GM23338 (cell line): ENCODE results near the gene TRAF4. TPM values are rescaled to one million over a fixed set of nuclear protein-coding genes. Genes with fewer than 3 reads are reported as not detected.
A peak's percentile ranks its signal among the peaks of the same experiment; 100 is the strongest.

Experiments used
- ATAC-seq: fragments of 200-7000 bp; cut with Tn5 transposase; 3 replicates; pipeline ENCODE4 v1.9.1; 2020
- DNase-seq: peaks from one replicate; pipeline ENCODE4 v3.0.0-alpha.2; 2015; ENCODE audit warnings: low spot score
- H2AFZ ChIP-seq: fragments of 200-600 bp; sonication (generic); 2 replicates; pipeline ENCODE4 v1.8.0; 2016; ENCODE audit warnings: antibody characterized with exemption, mild to moderate bottlenecking, moderate library complexity
- H3F3A ChIP-seq: fragments of 200-600 bp; sonication (generic); replicated peaks from 2 replicates; pipeline ENCODE4 v1.8.0; 2017; ENCODE audit warnings: antibody characterized with exemption, mixed run types, low read depth
- H3K27ac ChIP-seq: fragments of 200-600 bp; sonication (generic); 2 replicates; pipeline ENCODE4 v1.6.1; 2016; ENCODE audit warnings: low read depth
- H3K27me3 ChIP-seq: fragments of 200-600 bp; sonication (generic); 2 replicates; pipeline ENCODE4 v1.8.0; 2016; ENCODE audit warnings: mild to moderate bottlenecking, mixed run types, moderate library complexity; ENCODE audit not compliant: insufficient read depth
- H3K36me3 ChIP-seq: fragments of 200-600 bp; sonication (generic); 2 replicates; pipeline ENCODE4 v1.8.0; 2016; ENCODE audit warnings: mild to moderate bottlenecking; ENCODE audit not compliant: insufficient read depth
- H3K4me1 ChIP-seq: fragments of 200-600 bp; sonication (generic); 2 replicates; pipeline ENCODE4 v1.8.0; 2016; ENCODE audit warnings: mild to moderate bottlenecking, moderate library complexity; ENCODE audit not compliant: insufficient read depth
- H3K4me2 ChIP-seq: fragments of 200-600 bp; sonication (generic); 2 replicates; pipeline ENCODE4 v1.7.1; 2017; ENCODE audit warnings: mixed run types
- H3K4me3 ChIP-seq: fragments of 200-600 bp; sonication (generic); 2 replicates; pipeline ENCODE4 v1.6.1; 2016; ENCODE audit warnings: mixed run types
- H3K79me2 ChIP-seq: fragments of 200-600 bp; sonication (generic); replicated peaks from 2 replicates; pipeline ENCODE4 v1.8.0; 2017; ENCODE audit warnings: mild to moderate bottlenecking; ENCODE audit not compliant: insufficient read depth
- H3K9me2 ChIP-seq: fragments of 200-600 bp; sonication (generic); 2 replicates; pipeline ENCODE4 v1.8.0; 2017; ENCODE audit not compliant: insufficient read depth
- H4K20me1 ChIP-seq: fragments of 200-600 bp; sonication (generic); replicated peaks from 2 replicates; pipeline ENCODE4 v1.8.0; 2017; ENCODE audit warnings: mild to moderate bottlenecking; ENCODE audit not compliant: insufficient read depth
- H3K27ac Mint-ChIP-seq: 2 replicates; pipeline ENCODE4 v1.8.0; 2020; ENCODE audit warnings: inconsistent platforms, mild to moderate bottlenecking, moderate library complexity, mixed read lengths
- H3K27me3 Mint-ChIP-seq: 3 replicates; pipeline ENCODE4 v1.8.0; 2022; ENCODE audit warnings: low read depth, mild to moderate bottlenecking, moderate library complexity, mixed read lengths, inconsistent platforms; ENCODE audit not compliant: insufficient read depth, poor library complexity
- H3K36me3 Mint-ChIP-seq: 3 replicates; pipeline ENCODE4 v1.8.0; 2021; ENCODE audit warnings: low read depth, mild to moderate bottlenecking, inconsistent platforms, moderate library complexity, mixed read lengths
- H3K4me1 Mint-ChIP-seq: 3 replicates; pipeline ENCODE4 v1.8.0; 2020; ENCODE audit warnings: mild to moderate bottlenecking, inconsistent platforms, mixed read lengths
- H3K4me3 Mint-ChIP-seq: 3 replicates; pipeline ENCODE4 v1.8.0; 2021; ENCODE audit warnings: moderate library complexity, mild to moderate bottlenecking, inconsistent platforms, mixed read lengths
- H3K9me3 Mint-ChIP-seq: 3 replicates; pipeline ENCODE4 v1.8.0; 2020; ENCODE audit warnings: moderate library complexity, mild to moderate bottlenecking, inconsistent platforms, mixed read lengths
- CREB1 ChIP-seq: fragments of 250-450 bp; sonication (Bioruptor Pico); IDR thresholded peaks from 2 replicates; pipeline ENCODE4 v1.5.0; 2020; ENCODE audit warnings: low read depth, mild to moderate bottlenecking, moderate library complexity
- EZH2 ChIP-seq: fragments of 200-600 bp; sonication (generic); IDR thresholded peaks from one replicate; pipeline ENCODE4 v1.8.0; 2017; ENCODE audit warnings: antibody characterized with exemption, mild to moderate bottlenecking, low read depth; ENCODE audit not compliant: unreplicated experiment
- EZH2phosphoT487 ChIP-seq: fragments of 200-600 bp; sonication (generic); IDR thresholded peaks from one replicate; pipeline ENCODE4 v1.8.1; 2018; ENCODE audit warnings: antibody characterized with exemption; ENCODE audit not compliant: unreplicated experiment
- JUNB ChIP-seq: IDR thresholded peaks from one replicate; pipeline ENCODE4 v1.6.1; 2016; ENCODE audit warnings: antibody characterized with exemption; ENCODE audit not compliant: unreplicated experiment
- NANOG ChIP-seq: IDR thresholded peaks from 2 replicates; pipeline ENCODE4 v1.6.1; 2016; ENCODE audit warnings: antibody characterized with exemption, borderline replicate concordance
- POLR2AphosphoS5 ChIP-seq: IDR thresholded peaks from 2 replicates; pipeline ENCODE4 v1.6.1; 2016; ENCODE audit warnings: antibody characterized with exemption, low read depth
- REST ChIP-seq: IDR thresholded peaks from one replicate; pipeline ENCODE4 v1.6.1; 2018; ENCODE audit warnings: antibody characterized with exemption; ENCODE audit not compliant: unreplicated experiment
- STAT1 ChIP-seq: IDR thresholded peaks from one replicate; pipeline ENCODE4 v1.6.1; 2016; ENCODE audit warnings: antibody characterized with exemption; ENCODE audit not compliant: unreplicated experiment
- ZNF114 ChIP-seq: fragments of 250-450 bp; sonication (Bioruptor Pico); IDR thresholded peaks from 2 replicates; pipeline ENCODE4 v1.5.0; 2020; ENCODE audit warnings: mild to moderate bottlenecking, moderate library complexity
- ZNF331 ChIP-seq: fragments of 250-450 bp; sonication (Bioruptor Pico); IDR thresholded peaks from 2 replicates; pipeline ENCODE4 v1.5.0; 2020; ENCODE audit warnings: low read depth, mild to moderate bottlenecking, moderate library complexity
- polyA plus RNA-seq: library from polyadenylated mRNA; unstranded; fragments of >200 nt; fragmentation: Nextera tagmentation; extraction: Ambion mirVana; gene quantifications from 2 replicates; pipeline ENCODE4 v1.2.1, GENCODE V29; 2016
- total RNA-seq: library from RNA; depleted of rRNA; stranded (reverse); fragments of >200 nt; shearing (Covaris generic); gene quantifications from 2 replicates; pipeline ENCODE4 v1.2.3, GENCODE V29; 2014
- TF ChIP-seq, protein P1 (sequence below): fragments of 250-450 bp; sonication (Bioruptor Pico); IDR thresholded peaks from 2 replicates; pipeline ENCODE4 v1.5.0; 2020; ENCODE audit warnings: mild to moderate bottlenecking, moderate library complexity
- TF ChIP-seq, protein P2 (sequence below), 2 experiments: fragments of 200-600 bp in 1 of 2; sonication (generic) in 1 of 2; conservative IDR thresholded peaks; 2 replicates each; pipeline versions ENCODE4 v1.5.1 to v1.6.1; 2016 to 2017; ENCODE audit warnings: antibody characterized with exemption in 2 of 2, low read depth in 2 of 2, mild to moderate bottlenecking in 2 of 2, moderate library complexity in 1 of 2
- TF ChIP-seq, protein P3 (sequence below): IDR thresholded peaks from 2 replicates; pipeline ENCODE4 v1.6.1; 2016; ENCODE audit warnings: antibody characterized with exemption

Gene TRAF4
- total and polyA plus RNA-seq, 2 experiments from 2014 or later, result 63.5 to 152 TPM

GRCh38 chr17:28788100-28788499 lies 44.3 kb downstream of the TRAF4 start:
- no peaks in the 10 kb centered on the region for H3K27me3 ChIP-seq
- peaks cover 19% of the 10 kb centered on the region for H3F3A ChIP-seq
- Mint-ChIP-seq H3K9me3 (no peaks in the 10 kb centered on the region), H3K4me3 (no peak overlapping the region), H3K27ac (no peak overlapping the region), H3K4me1 (no peaks in the 10 kb centered on the region; the same call in 1 of the 3 replicates), H3K36me3 (peaks cover 31% of the 10 kb centered on the region), H3K27me3 (peaks cover 4% of the 10 kb centered on the region)
- H2AFZ ChIP-seq, result no peak overlapping the region
- no peaks in the 10 kb centered on the region for H3K9me2 ChIP-seq
- no peak for ATAC-seq
- H3K4me3 ChIP-seq, result no peak overlapping the region
- no peaks in the 10 kb centered on the region for H3K4me1 ChIP-seq
- no peak for DNase-seq
- peaks cover 29% of the 10 kb centered on the region for H4K20me1 ChIP-seq
- H3K27ac ChIP-seq, result peak overlapping the region; percentile 79; the same call in 1 of the 2 replicates
- H3K79me2 ChIP-seq, result peaks cover 99% of the 10 kb centered on the region
- no peaks in the 10 kb centered on the region for H3K36me3 ChIP-seq
- TF ChIP-seq, protein P1, sequence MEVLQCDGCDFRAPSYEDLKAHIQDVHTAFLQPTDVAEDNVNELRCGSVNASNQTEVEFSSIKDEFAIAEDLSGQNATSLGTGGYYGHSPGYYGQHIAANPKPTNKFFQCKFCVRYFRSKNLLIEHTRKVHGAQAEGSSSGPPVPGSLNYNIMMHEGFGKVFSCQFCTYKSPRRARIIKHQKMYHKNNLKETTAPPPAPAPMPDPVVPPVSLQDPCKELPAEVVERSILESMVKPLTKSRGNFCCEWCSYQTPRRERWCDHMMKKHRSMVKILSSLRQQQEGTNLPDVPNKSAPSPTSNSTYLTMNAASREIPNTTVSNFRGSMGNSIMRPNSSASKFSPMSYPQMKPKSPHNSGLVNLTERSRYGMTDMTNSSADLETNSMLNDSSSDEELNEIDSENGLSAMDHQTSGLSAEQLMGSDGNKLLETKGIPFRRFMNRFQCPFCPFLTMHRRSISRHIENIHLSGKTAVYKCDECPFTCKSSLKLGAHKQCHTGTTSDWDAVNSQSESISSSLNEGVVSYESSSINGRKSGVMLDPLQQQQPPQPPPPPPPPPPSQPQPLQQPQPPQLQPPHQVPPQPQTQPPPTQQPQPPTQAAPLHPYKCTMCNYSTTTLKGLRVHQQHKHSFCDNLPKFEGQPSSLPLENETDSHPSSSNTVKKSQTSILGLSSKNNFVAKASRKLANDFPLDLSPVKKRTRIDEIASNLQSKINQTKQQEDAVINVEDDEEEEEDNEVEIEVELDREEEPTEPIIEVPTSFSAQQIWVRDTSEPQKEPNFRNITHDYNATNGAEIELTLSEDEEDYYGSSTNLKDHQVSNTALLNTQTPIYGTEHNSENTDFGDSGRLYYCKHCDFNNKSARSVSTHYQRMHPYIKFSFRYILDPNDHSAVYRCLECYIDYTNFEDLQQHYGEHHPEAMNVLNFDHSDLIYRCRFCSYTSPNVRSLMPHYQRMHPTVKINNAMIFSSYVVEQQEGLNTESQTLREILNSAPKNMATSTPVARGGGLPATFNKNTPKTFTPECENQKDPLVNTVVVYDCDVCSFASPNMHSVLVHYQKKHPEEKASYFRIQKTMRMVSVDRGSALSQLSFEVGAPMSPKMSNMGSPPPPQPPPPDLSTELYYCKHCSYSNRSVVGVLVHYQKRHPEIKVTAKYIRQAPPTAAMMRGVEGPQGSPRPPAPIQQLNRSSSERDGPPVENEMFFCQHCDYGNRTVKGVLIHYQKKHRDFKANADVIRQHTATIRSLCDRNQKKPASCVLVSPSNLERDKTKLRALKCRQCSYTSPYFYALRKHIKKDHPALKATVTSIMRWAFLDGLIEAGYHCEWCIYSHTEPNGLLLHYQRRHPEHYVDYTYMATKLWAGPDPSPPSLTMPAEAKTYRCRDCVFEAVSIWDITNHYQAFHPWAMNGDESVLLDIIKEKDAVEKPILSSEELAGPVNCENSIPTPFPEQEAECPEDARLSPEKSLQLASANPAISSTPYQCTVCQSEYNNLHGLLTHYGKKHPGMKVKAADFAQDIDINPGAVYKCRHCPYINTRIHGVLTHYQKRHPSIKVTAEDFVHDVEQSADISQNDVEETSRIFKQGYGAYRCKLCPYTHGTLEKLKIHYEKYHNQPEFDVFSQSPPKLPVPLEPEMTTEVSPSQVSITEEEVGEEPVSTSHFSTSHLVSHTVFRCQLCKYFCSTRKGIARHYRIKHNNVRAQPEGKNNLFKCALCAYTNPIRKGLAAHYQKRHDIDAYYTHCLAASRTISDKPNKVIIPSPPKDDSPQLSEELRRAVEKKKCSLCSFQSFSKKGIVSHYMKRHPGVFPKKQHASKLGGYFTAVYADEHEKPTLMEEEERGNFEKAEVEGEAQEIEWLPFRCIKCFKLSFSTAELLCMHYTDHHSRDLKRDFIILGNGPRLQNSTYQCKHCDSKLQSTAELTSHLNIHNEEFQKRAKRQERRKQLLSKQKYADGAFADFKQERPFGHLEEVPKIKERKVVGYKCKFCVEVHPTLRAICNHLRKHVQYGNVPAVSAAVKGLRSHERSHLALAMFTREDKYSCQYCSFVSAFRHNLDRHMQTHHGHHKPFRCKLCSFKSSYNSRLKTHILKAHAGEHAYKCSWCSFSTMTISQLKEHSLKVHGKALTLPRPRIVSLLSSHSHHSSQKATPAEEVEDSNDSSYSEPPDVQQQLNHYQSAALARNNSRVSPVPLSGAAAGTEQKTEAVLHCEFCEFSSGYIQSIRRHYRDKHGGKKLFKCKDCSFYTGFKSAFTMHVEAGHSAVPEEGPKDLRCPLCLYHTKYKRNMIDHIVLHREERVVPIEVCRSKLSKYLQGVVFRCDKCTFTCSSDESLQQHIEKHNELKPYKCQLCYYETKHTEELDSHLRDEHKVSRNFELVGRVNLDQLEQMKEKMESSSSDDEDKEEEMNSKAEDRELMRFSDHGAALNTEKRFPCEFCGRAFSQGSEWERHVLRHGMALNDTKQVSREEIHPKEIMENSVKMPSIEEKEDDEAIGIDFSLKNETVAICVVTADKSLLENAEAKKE, result no peak
- TF ChIP-seq, protein P2, sequence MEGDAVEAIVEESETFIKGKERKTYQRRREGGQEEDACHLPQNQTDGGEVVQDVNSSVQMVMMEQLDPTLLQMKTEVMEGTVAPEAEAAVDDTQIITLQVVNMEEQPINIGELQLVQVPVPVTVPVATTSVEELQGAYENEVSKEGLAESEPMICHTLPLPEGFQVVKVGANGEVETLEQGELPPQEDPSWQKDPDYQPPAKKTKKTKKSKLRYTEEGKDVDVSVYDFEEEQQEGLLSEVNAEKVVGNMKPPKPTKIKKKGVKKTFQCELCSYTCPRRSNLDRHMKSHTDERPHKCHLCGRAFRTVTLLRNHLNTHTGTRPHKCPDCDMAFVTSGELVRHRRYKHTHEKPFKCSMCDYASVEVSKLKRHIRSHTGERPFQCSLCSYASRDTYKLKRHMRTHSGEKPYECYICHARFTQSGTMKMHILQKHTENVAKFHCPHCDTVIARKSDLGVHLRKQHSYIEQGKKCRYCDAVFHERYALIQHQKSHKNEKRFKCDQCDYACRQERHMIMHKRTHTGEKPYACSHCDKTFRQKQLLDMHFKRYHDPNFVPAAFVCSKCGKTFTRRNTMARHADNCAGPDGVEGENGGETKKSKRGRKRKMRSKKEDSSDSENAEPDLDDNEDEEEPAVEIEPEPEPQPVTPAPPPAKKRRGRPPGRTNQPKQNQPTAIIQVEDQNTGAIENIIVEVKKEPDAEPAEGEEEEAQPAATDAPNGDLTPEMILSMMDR (conservative IDR thresholded peaks at IDR 0.05; ENCODE audit: low read depth in 2 of 2), result no peak
- TF ChIP-seq POLR2AphosphoS5 (no peak), STAT1 (no peak), JUNB (no peak), NANOG (no peak), EZH2 (no peak), EZH2phosphoT487 (no peak), ZNF331 (CRISPR knock-in tag) (no peak), ZNF114 (CRISPR knock-in tag) (no peak), CREB1 (CRISPR knock-in tag) (no peak), REST (no peak)
- TF ChIP-seq, protein P3, sequence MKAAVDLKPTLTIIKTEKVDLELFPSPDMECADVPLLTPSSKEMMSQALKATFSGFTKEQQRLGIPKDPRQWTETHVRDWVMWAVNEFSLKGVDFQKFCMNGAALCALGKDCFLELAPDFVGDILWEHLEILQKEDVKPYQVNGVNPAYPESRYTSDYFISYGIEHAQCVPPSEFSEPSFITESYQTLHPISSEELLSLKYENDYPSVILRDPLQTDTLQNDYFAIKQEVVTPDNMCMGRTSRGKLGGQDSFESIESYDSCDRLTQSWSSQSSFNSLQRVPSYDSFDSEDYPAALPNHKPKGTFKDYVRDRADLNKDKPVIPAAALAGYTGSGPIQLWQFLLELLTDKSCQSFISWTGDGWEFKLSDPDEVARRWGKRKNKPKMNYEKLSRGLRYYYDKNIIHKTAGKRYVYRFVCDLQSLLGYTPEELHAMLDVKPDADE, result no peak
- no peak overlapping the region for H3K4me2 ChIP-seq
